ENCODE results near the gene DGCR2.

- TF ChIP-seq CTCF (IDR thresholded peaks at IDR 0.05) (no peak), POLR2A (IDR thresholded peaks at IDR 0.05) (no peak), EP300 (IDR thresholded peaks at IDR 0.05) (no peak), POLR2AphosphoS5 (IDR thresholded peaks at IDR 0.05) (no peak)
Observed at GRCh38 chr22:19055801-19056200, 66.4 kb downstream of the DGCR2 start.
